PC-9 (cell line): ENCODE measurements around the gene ADTRP.

Source experiments
- EZH2 ChIP-seq: fragments of 200-600 bp; sonication (generic); IDR thresholded peaks from 2 replicates; pipeline ENCODE4 v1.8.0; 2017; ENCODE audit warnings: antibody characterized with exemption, low read depth
- TF ChIP-seq, protein P1 (sequence below): fragments of 200-600 bp; sonication (generic); conservative IDR thresholded peaks from 2 replicates; pipeline ENCODE4 v1.6.1; 2017; ENCODE audit warnings: mixed run types, antibody characterized with exemption, mild to moderate bottlenecking, moderate library complexity

DNA sequence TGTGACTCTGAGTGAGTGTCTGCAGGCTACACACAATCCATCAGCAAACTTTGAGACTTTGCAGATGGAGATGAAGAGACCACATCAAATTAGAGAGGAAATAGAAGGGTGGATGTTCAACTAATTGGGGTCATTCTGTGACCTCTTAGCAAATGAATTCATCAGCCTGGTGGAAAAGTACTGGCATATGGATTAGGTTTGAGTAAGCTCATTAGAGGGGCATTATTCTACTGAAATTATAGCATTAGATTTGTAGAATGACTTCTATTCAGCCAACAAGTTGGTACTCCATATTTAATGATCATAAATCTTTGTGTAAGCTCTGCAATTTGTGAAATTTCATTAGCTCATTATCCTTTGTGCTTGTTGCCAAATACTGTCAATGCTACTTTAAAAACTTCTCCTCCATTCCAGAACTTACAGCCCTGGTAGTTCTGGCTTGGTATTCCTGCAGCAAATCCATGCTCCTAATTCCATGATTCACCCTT is 63.8 kb downstream of the ADTRP start:
- TF ChIP-seq, protein P1, sequence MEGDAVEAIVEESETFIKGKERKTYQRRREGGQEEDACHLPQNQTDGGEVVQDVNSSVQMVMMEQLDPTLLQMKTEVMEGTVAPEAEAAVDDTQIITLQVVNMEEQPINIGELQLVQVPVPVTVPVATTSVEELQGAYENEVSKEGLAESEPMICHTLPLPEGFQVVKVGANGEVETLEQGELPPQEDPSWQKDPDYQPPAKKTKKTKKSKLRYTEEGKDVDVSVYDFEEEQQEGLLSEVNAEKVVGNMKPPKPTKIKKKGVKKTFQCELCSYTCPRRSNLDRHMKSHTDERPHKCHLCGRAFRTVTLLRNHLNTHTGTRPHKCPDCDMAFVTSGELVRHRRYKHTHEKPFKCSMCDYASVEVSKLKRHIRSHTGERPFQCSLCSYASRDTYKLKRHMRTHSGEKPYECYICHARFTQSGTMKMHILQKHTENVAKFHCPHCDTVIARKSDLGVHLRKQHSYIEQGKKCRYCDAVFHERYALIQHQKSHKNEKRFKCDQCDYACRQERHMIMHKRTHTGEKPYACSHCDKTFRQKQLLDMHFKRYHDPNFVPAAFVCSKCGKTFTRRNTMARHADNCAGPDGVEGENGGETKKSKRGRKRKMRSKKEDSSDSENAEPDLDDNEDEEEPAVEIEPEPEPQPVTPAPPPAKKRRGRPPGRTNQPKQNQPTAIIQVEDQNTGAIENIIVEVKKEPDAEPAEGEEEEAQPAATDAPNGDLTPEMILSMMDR = no peak
- TF ChIP-seq EZH2 = no peak
